Hypothalamus (tissue), 51 donors: ENCODE measurements around the gene FRMD4A.
A peak's percentile ranks its signal among the peaks of the same experiment; 100 is the strongest.

Experiments
- DNase-seq, 51 donors: peaks; one replicate each; lab custom pipeline; 2025; lab: John Stamatoyannopoulos, UW

Gene FRMD4A

DNA sequence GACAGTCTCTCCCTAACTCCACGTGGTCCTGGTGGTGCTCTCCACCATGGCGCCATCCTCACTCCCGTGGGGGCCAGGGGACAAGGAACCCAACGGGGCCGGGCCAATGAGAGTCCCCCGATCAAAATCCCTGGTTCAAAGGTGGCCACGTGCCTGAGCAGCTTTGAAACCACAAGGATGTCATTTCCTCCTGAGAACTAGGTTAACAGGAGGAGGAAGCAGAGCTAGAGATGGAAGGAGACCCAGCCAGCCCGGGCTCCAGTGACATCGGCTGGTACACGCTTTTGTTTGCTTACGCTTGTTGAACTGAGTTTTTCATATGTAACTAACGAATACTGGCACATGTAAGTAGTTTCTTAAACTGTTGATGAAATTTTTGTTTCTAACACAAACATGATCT lies 682.3 kb downstream of the FRMD4A start:
- no peak for DNase-seq

DNA sequence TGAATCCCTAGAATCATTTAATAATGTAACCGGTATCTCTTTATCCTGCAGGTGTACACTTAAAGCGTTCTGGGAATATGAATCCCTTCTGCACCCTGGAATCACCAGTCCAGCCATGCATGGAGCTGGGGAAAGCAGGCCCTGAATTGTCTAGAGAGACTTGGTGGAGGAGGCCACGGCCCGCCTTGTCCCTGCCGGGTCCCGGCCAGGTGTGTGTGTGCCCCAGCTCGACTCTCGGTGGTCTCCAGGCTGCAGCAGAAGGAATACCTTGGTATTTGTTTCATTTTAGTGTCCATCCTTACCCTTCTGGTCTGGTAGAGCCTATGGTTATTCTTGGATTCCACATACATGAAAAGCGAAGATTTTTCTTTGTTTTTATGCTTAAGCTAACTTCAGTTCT lies 685.9 kb downstream of the FRMD4A start:
- no peak for DNase-seq

DNA sequence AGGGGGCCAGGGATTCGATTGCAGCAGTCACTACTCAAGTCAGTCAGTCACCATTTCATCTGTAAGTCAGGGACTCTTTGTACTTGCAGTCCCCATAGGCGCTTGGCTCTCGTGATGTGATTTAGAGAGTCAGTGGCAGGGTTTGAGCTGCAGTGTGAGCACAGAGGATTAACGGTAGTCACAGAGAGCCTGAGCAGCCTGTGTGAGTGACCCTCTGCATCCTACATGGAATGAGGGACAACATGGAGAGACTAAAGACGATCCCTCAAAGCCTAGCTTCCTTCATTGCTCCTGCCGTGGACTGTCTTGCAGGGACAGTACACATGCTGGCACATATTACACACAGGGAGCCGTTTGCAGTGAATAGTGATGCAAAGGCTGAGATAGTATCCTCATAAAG lies 687.7 kb downstream of the FRMD4A start:
- DNase-seq, result no peak

DNA sequence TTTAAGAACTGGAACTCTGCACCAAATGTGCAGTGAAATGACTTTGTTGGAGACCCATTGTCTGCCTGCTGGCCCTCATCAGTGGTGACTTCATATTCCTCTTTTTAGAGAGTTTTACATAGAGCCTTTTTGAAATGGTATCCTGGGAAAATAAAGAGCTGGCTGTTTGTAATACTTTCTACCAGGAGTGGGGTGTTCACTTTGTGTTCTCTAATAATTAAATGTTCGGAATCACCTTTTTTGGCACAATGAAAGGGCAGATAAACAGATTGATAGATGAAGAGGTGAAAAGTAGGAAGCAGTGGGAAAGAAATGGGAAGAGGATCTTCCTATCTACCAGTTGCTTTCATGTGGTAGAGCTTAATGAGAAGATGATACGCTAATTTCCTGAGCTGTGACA lies 688.4 kb downstream of the FRMD4A start:
- DNase-seq, result no peak

DNA sequence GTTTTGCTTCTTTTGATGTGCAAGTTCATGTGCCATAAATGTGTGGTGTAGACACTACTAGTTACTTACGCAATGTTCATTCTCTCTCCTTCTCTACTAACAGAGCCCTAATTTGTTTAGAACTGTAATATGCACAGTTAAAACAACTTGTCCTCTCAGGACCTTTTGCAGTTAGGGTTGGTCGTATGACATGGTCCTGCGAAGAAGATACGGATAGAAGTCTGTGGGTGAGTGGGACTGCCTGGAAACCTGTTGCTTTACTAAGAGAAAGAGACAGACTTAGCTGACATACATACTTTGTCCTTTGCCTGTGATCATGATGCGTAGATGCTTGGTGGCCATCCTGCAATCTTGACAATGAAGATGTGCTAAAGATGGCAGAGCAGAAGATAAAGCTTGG lies 692.8 kb downstream of the FRMD4A start:
- DNase-seq, result no peak

DNA sequence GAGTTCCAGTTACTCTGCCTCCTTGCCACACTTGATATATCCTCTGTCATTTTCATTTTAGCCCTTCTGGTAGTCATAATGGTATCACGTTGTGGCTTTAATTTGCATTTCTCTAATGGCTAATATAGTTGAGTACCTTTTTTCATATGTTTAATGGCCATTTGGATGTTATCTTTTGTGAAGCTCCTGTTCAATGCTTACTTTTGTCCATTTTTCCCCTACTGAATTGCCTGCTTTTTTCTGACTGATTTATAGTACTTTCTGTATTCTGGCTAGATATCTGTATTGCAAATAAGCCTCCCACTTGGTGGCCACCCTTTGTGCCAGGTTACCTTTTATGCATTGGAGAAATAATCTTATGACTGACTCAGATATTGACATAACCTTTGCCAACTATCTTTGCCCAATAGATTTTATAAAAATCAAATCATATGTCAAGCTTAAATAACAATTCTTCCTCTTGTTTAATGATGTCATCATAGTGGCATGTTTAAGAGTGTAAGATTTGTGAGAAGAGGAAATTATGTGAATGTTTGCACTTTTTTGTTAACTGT lies 693.3 kb downstream of the FRMD4A start:
- DNase-seq, result no peak

DNA sequence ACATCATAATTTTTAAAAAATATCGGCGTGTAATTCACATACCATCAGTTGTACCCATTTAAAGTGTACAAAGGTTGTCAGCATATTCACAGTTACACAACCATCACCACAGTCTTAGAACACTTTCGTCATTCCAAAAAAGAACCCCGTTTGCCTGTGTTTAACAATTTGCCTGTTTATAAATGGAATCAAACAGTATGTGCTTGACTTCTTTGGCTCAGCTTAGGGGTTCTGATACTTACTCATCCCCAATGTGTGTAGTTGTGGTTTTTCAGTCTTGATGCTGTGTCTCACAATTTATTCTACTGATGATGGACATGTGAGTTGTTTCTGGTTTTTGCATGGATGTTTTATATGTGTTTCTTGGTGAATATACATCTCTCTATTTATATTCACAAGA lies 693.9 kb downstream of the FRMD4A start:
- DNase-seq, result no peak

DNA sequence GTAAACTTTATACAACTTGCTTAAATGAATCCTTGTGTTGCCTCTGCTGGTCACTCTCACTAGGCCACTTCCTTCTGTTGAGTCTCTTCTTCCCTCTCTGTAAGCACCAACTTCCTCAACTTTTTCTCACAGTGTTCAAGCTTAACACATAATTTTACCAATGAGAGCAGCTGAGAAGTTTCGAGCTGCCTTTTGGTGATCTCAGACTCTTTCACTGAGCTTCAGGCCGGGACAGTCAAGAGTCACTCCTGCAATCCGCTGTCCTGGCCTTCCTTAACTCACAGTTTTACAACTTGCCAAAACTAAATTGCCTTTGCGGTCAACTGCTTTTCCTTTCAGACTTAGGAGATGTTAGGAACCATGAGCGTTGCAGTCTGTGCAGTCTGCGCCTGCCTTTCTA lies 696.5 kb downstream of the FRMD4A start:
- DNase-seq, result peak in 2 of 51 donors; percentile 8 to 16

DNA sequence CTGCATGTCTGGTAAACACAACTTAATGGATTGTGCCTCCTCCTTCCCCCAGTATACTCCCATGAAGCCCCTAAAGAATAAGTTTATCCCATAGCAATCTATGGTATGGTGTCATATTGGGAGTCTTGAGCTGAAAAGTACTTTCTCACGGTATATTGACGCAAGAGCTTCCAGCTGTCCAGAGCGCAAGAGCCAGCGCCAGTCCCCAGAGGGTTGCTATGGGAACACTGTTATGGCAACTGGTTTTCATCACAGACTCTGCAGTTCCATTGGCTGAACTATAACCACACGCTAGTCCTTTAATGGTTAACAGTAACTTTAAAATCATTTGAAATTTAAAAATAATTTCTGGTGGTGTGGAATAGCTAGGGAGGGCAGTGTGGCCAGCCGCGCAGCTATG lies 697.0 kb downstream of the FRMD4A start:
- DNase-seq, result peak in 22 of 51 donors; percentile 3 to 67 (median 26)

DNA sequence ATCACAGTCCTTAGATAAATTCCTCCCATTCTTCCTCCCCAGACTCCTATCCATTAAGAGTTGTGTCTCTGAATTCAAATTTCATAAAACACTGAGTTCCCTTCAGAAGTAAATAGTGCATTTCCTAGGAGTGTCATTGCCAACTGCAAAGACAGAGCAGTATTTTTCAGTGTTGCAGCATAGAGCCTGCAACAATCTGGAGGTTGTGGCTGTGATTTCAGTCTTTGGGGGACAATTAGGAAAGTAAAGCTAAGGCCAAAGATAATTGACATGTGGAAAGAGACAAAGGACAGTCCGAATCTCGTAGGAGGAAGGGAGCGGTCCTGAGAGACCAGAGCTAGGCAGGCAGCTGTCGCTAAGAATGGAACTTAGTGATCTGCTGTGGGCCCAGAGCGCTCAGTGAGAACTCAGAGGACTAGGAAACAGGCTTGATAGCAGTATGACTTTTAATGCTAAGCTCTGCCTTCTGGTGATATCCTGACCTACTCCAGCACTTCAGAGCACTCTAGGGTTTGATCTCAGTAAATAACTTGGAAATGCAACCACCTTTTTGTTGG lies 697.8 kb downstream of the FRMD4A start:
- DNase-seq, result peak in 1 of 51 donors; percentile 9

DNA sequence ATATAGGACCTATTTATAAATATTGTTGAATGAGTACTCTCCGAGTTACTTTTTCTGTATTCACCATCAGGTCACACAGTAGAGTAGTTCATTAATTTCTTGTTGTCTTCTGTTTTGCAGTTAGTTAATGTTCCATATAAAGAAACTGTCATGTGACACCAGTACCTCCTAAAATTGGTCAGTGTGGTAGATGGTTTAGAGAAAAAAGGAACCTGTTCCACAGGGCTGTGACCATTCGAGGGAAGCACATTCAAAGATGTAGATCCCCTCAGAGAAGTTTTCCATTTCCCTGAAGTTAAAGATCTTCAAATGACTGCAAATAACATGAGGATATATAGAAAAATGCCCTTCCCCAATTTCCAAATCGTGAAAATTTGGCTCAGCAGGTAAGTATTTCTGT lies 698.3 kb downstream of the FRMD4A start:
- DNase-seq, result no peak

DNA sequence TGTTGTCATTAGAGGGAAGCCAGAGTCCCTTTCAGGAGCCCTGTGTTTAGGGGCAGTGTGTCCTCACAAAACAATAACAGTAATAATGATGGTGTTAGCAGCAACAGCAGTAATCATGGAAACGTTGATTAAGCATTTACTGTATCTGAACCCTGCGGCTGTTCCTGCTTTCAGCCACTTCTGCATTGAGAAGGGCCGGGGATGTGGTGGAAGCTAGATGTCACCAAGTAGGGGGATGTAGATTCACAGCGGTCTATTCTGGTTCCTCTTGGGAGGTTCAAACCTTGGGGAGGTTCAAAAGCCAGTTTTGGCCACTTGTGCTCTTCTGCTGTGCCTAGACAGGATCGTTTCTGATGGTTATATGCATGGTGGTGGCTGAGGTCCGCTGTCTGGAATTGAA lies 699.1 kb downstream of the FRMD4A start:
- peak in 2 of 51 donors; percentile 7 to 16 for DNase-seq

DNA sequence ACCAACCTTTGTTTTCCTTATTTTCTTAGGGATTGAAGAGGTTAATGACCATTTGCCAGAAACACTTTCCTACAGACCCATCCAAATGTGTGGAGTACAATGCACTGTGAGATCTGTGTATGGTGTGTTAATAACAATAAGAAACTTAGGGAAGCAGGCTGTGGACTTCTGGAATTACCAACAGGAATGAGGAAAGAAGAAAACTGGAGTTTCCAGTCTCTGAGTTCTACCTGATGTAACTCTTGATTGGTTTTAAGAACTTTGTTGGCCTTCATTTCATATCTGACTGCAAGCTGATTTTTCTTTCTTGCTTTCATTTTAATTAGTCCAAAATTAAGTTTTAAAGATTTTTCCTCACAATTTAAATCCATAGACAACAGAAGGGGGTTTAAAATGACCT lies 700.5 kb downstream of the FRMD4A start:
- DNase-seq, result no peak

DNA sequence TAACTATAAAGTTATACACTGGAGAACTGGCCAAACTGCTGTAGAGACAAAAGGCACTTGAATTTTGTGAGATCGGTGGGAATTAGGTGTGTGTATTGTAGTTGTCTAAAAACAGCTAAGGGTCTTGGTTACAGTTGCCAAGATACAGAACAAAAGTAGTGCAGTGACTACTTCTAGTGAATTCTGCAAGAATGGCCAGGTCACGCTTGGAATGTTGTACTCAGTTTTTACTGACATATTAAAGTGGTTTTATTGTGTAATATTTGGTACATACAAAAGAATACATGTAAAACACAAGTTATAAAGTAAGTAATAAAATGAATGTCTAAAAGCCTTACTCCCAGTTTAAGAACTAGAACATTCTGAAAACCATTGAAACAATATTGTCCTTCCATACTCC lies 701.6 kb downstream of the FRMD4A start:
- DNase-seq, result no peak

DNA sequence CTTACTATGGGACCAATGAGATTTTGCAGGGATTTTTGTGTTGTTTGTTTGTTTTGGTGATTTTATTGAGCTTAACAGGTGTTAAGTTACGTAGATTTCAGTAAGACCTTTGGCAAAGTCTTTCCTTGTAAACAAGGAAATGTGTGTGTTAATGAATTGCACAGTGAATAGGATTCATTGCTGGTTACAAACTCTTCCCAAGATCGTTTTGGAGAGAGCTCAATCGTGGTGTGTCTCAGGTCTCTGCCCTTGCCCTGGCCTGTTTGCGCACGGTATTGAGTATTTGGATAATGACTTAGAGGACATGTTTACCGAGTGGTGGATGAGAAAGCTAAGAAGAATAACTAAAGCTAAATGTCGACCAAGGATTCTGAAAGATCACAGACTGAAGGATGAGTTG lies 702.1 kb downstream of the FRMD4A start:
- DNase-seq, result no peak

DNA sequence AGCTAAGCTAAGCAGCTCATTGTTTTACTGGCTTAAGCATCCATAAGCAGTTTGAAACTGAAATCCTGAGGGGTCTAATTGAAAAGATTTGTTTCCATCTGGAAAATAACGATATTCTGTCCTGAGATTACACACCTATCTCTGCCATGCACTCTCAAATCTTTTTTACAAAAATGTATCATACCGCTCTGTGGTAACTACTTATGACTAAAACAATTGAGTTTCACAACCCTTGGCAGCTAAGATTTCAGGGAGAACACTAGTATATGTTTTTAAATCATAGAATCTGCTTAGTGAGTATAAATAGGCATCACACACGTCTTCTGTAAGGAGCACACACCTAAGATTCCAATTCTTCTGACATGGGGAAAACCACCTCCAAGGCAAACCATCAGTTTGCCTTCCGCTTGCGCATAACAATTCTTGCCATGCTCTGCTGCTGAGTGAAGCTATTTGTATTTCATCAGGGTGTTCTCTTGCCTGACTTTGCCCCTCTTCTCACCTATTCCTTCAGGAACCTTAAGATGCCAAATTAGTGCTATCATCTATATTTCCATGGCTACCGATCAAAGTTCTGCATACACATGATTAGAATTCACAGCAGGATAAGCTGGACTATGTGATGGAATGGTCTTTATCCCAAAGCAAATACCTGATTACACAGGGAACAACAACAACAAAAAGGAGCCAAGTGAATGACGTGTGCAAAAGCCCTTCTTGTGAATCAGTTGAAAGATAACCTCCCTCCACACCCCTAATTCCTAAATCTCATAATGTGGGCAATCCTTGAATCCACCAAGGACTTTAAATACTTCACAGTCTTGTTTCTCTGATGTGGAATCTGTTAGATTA lies 703.0 kb downstream of the FRMD4A start:
- no peak for DNase-seq

DNA sequence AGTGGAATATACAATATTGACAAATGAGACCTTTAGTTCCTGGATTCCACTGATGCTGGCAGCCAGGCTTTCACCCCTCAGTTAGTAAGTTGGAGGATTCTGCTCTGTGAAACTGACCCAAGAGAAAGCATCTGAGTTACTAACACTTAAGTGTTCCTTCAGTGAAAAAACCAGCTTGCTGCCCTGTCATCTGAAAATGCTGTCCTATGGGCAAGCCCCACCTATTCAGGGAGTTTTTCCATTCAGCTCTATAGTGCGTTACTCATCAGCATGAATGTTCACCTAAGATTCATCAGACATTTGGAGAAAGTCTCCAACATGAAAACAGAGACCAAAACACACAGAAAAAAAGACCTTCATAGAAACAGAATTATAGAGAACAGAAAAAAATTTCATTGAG lies 706.1 kb downstream of the FRMD4A start:
- DNase-seq, result no peak

DNA sequence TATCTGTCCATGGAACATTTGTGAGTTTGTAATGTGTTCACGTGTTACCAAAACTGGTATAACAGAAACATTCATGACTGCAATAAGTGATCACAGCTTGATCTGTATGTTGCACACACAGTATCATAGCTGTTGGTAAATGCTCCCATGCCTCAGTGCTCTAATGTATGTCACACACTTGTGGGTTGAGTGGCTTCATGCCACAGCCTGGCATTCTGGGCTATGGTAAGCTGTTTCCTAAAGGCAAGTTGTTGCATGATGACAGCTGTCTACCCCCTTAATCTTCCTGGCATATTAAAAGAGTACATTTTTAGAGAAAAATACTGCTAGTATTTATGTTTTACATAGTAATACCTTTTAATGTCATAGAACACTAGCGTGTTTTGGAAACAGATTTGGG lies 708.8 kb downstream of the FRMD4A start:
- DNase-seq, result no peak

DNA sequence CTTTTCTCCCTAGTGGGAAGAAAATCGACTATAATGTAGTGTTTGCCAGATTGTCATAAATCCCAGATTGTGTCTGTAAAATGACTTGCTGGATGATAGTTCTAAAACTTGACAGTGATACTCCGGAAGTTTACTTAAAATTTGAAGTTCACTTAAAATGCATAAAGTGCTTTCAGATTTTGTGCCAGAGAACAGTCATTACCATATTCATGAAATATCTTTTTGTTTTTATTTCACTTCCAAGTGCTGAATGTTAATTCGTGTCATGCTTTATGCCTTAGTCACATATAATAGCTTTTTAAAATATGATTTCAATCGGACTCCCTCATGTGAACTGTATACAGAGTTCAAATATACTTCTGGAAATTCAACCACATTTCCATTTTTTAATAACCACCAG lies 713.6 kb downstream of the FRMD4A start:
- DNase-seq, result no peak

DNA sequence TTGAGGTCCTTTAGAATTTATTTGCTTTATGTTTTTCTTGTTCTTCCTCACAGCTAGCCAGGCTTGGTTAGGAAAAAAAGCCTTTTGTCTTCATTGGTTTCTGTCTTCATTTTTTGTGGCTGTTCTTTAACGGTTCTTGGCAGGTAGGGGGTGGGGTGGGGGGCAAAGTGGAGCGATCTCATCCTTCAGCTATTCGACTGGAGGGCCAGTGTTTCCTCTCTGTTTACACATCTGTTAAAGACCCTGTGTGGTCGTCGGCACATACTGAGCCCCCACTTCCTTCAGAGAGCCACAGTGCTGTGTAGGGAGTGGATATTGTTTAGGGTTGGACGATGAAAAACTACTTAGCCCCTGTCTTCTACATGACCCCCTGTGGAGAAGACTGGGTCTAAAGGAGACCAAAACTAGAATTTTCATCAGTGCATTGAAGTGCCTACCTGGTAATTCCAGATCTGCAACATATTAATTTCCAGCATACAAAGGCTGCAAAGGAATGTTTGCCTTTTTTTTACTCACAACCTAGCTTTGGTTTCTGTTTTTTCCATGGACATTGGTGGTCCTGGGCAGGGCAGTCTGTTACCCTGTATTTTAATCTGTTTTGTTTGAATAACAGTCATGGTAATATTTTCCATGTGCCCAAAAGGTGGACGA lies 714.9 kb downstream of the FRMD4A start:
- no peak for DNase-seq

DNA sequence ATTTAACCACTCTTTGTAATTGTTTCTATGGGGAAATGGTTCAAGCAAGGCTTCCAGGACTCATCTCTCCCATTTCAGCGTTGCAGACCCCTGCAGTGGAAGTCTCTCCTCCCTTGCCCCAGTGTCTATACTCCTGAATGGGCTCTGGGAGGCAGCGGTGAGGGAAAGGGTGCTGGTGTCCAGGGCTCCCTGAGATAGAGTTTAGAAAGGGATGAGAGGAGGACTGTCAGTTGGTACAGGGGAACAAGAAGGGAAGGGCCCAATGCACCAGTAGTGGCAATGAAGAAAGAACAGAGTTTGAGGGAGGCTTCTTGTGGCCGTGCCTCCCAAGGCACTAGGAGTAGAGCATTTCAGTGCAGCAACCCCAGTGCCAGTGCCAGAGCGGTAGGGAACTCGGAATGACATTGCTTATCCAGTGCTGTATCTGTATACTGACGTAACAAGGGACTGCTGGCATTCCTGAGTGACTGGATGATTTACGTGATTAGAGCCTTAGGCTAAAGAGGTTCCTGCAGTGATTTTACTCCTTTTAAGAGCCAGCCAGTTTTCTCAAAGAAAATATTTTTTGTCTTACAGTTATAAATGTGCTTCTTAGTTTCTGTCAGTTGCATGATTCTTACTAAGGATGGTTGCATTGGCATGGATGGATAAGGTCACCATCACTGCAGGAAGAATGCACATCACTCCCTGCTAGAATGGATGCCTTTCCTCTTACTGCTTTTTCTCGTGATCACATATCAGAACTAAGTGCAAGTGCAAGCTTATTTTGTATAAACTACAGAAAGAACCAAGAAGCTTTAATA lies 716.0 kb downstream of the FRMD4A start:
- no peak for DNase-seq
